GM19455 (cell line): Measurements from ENCODE around the gene PEX14.

ENCODE experiments used
- ATAC-seq: cut with Tn5 transposase; IDR thresholded peaks from one replicate; pipeline ENCODE4 v1.9.1; 2021; ENCODE audit not compliant: unreplicated experiment

Gene PEX14

GRCh38 chr1:10540277-10541005 lies 65.7 kb downstream of the PEX14 start:
- ATAC-seq: no peak

GRCh38 chr1:10541286-10541685 lies 66.5 kb downstream of the PEX14 start:
- no peak for ATAC-seq

GRCh38 chr1:10544239-10544638 lies 69.5 kb downstream of the PEX14 start:
- ATAC-seq: no peak

GRCh38 chr1:10546896-10547295 lies 72.1 kb downstream of the PEX14 start:
- ATAC-seq: no peak

- ATAC-seq: no peak
These were observed 75.3 kb downstream of the PEX14 start for GRCh38 chr1:10549904-10550664.

- ATAC-seq: no peak
These were observed 78.4 kb downstream of the PEX14 start for GRCh38 chr1:10553118-10553517.

GRCh38 chr1:10555635-10556429 lies 81.1 kb downstream of the PEX14 start:
- ATAC-seq: no peak

GRCh38 chr1:10556430-10557005 lies 81.8 kb downstream of the PEX14 start:
- ATAC-seq: no peak

- ATAC-seq: no peak
These were observed 83.0 kb downstream of the PEX14 start for GRCh38 chr1:10557714-10558113.

- ATAC-seq: no peak
These were observed 84.6 kb downstream of the PEX14 start for GRCh38 chr1:10559386-10559785.

GRCh38 chr1:10561497-10561896 lies 86.7 kb downstream of the PEX14 start:
- ATAC-seq: no peak

GRCh38 chr1:10561955-10562354 lies 87.2 kb downstream of the PEX14 start:
- ATAC-seq: no peak

- no peak for ATAC-seq
These were observed 89.3 kb downstream of the PEX14 start for GRCh38 chr1:10564063-10564462.

GRCh38 chr1:10569531-10569930 lies 94.8 kb downstream of the PEX14 start:
- ATAC-seq: no peak

- no peak for ATAC-seq
These were observed 100.9 kb downstream of the PEX14 start for GRCh38 chr1:10575616-10576015.

- no peak for ATAC-seq
These were observed 103.3 kb downstream of the PEX14 start for GRCh38 chr1:10578070-10578469.

- ATAC-seq: no peak
These were observed 108.9 kb downstream of the PEX14 start for GRCh38 chr1:10583641-10584040.

GRCh38 chr1:10585242-10585641 lies 110.5 kb downstream of the PEX14 start:
- no peak for ATAC-seq

GRCh38 chr1:10586125-10586524 lies 111.4 kb downstream of the PEX14 start:
- ATAC-seq: no peak

- ATAC-seq: no peak
These were observed 113.9 kb downstream of the PEX14 start for GRCh38 chr1:10588640-10589039.

- no peak for ATAC-seq
These were observed 114.3 kb downstream of the PEX14 start for GRCh38 chr1:10589074-10589473.
